ENCODE results near the gene CCDC91. TPM values are rescaled to one million over a fixed set of nuclear protein-coding genes. Genes with fewer than 3 reads are reported as not detected.
A peak's percentile ranks its signal among the peaks of the same experiment; 100 is the strongest.
"Not testable (repeated sequence)": the region's sequence is repeated elsewhere in the genome, so short reads cannot be mapped to it uniquely, and the experiment has no call there.

CCDC91 gene
- total and polyA plus RNA-seq, 4 experiments from 2014 or later: 56.9 to 88.4 (median 70.8) TPM

- POLR2A ChIA-PET (ENCODE audit: partially characterized antibody); H3K36me3 ChIP-seq (ENCODE audit: insufficient read depth, low read length); H3K27me3 Mint-ChIP-seq; CTCF ChIA-PET (ENCODE audit: partially characterized antibody); H3K9me3 ChIP-seq (ENCODE audit: control insufficient read depth in 1 of 2, low read length in 2 of 2); H3K27ac ChIP-seq (ENCODE audit: low read depth, low read length); H3K4me3 ChIP-seq (ENCODE audit: low read length in 2 of 2); H3K9me3 Mint-ChIP-seq; H3K27me3 ChIP-seq (ENCODE audit: insufficient read depth, low read length); DNase-seq: not testable (repeated sequence)
- Mint-ChIP-seq H3K4me1 (peaks cover 38 to 65% (median 50%) of the 10 kb centered on the region in 4 donors), H3K4me3 (peak overlapping the region in 1 of 8 donors; percentile 7), H3K27ac (peak overlapping the region in 3 of 7 donors; percentile 3 to 31 (median 8)), H3K36me3 (peaks cover 22 to 35% of the 10 kb centered on the region in 2 donors)
- intact Hi-C loops (cut with micrococcal nuclease): loop anchor here (5.0 to 10.0 kb wide), 2 partner anchors 58 to 1260 kb away; partner anchors contain the start of genes FGFR1OP2 and INTS13
- H3K4me1 ChIP-seq (ENCODE audit: insufficient read depth, low read length): peaks cover 26% of the 10 kb centered on the region
Observed at GRCh38 chr12:28194621-28195020, 4.4 kb downstream of the CCDC91 start.

- H3K36me3 Mint-ChIP-seq: peaks cover 15 to 17% of the 10 kb centered on the region in 2 donors
- H3K27ac ChIP-seq (ENCODE audit: low read depth, low read length); H3K4me3 ChIP-seq (ENCODE audit: low read length in 2 of 2); H3K9me3 Mint-ChIP-seq; H3K4me3 Mint-ChIP-seq; H3K4me1 ChIP-seq (ENCODE audit: insufficient read depth, low read length); CTCF ChIA-PET (ENCODE audit: partially characterized antibody); POLR2A ChIA-PET (ENCODE audit: partially characterized antibody); H3K27ac Mint-ChIP-seq; H3K9me3 ChIP-seq (ENCODE audit: control insufficient read depth in 1 of 2, low read length in 2 of 2); H3K27me3 ChIP-seq (ENCODE audit: insufficient read depth, low read length); H3K27me3 Mint-ChIP-seq; DNase-seq; intact Hi-C loops (cut with micrococcal nuclease); H3K36me3 ChIP-seq (ENCODE audit: insufficient read depth, low read length): not testable (repeated sequence)
- peaks cover 19 to 42% (median 22%) of the 10 kb centered on the region in 4 donors for H3K4me1 Mint-ChIP-seq
Observed at GRCh38 chr12:28201136-28201535, 10.9 kb downstream of the CCDC91 start.

- no peak overlapping the region for H3K27ac ChIP-seq (ENCODE audit: low read depth, low read length)
- H3K9me3 ChIP-seq (ENCODE audit: control insufficient read depth in 1 of 2, low read length in 2 of 2): no peaks in the 10 kb centered on the region
- DNase-seq: no peak
- H3K27me3 ChIP-seq (ENCODE audit: insufficient read depth, low read length): no peaks in the 10 kb centered on the region
- no peaks in the 10 kb centered on the region for H3K4me1 ChIP-seq (ENCODE audit: insufficient read depth, low read length)
- H3K9me3 Mint-ChIP-seq: peaks cover 0 to 5% (median under 1%) of the 10 kb centered on the region in 8 donors
- no peak overlapping the region for H3K4me3 ChIP-seq (ENCODE audit: low read length in 2 of 2)
- H3K4me3 Mint-ChIP-seq: no peak overlapping the region
- ChIA-PET POLR2A (ENCODE audit: partially characterized antibody) (no interaction called here), CTCF (ENCODE audit: partially characterized antibody) (no interaction called here)
- H3K4me1 Mint-ChIP-seq: peaks cover 19 to 36% (median 21%) of the 10 kb centered on the region in 4 donors
- H3K27me3 Mint-ChIP-seq: no peaks in the 10 kb centered on the region
- H3K36me3 Mint-ChIP-seq: peaks cover 17 to 21% of the 10 kb centered on the region in 2 donors
- intact Hi-C loops (cut with micrococcal nuclease): no loop called here
- no peak overlapping the region for H3K27ac Mint-ChIP-seq
- no peaks in the 10 kb centered on the region for H3K36me3 ChIP-seq (ENCODE audit: insufficient read depth, low read length)
Observed at GRCh38 chr12:28202374-28203130, 12.3 kb downstream of the CCDC91 start.

GRCh38 chr12:28209782-28210181 is 19.5 kb downstream of the CCDC91 start:
- Mint-ChIP-seq H3K4me3 (no peak overlapping the region), H3K9me3 (peaks cover 0 to 6% (median 3%) of the 10 kb centered on the region in 8 donors), H3K27me3 (no peaks in the 10 kb centered on the region), H3K36me3 (peaks cover 42 to 44% of the 10 kb centered on the region in 2 donors), H3K4me1 (peaks cover 20 to 35% (median 24%) of the 10 kb centered on the region in 4 donors), H3K27ac (no peak overlapping the region)
- H3K36me3 ChIP-seq (ENCODE audit: insufficient read depth, low read length): no peaks in the 10 kb centered on the region
- CTCF ChIA-PET (ENCODE audit: partially characterized antibody): no interaction called here
- H3K27ac ChIP-seq (ENCODE audit: low read depth, low read length): no peak overlapping the region
- no peak for DNase-seq
- no peak overlapping the region for H3K4me3 ChIP-seq (ENCODE audit: low read length in 2 of 2)
- POLR2A ChIA-PET (ENCODE audit: partially characterized antibody): interaction anchor here (1.7 kb wide), 1 partner anchor 20 kb away, joined by 5 read pairs; the partner anchor contains the start of gene CCDC91
- H3K4me1 ChIP-seq (ENCODE audit: insufficient read depth, low read length): no peaks in the 10 kb centered on the region
- intact Hi-C loops (cut with micrococcal nuclease): no loop called here
- no peaks in the 10 kb centered on the region for H3K27me3 ChIP-seq (ENCODE audit: insufficient read depth, low read length)
- no peaks in the 10 kb centered on the region for H3K9me3 ChIP-seq (ENCODE audit: control insufficient read depth in 1 of 2, low read length in 2 of 2)

- H3K36me3 Mint-ChIP-seq: peaks cover 35 to 44% of the 10 kb centered on the region in 2 donors
- Histone ChIP-seq H3K9me3 (ENCODE audit: control insufficient read depth in 1 of 2, low read length in 2 of 2) (no peaks in the 10 kb centered on the region), H3K4me1 (ENCODE audit: insufficient read depth, low read length) (peaks cover 6% of the 10 kb centered on the region), H3K4me3 (ENCODE audit: low read length in 2 of 2) (no peak overlapping the region), H3K36me3 (ENCODE audit: insufficient read depth, low read length) (no peaks in the 10 kb centered on the region), H3K27ac (ENCODE audit: low read depth, low read length) (no peak overlapping the region), H3K27me3 (ENCODE audit: insufficient read depth, low read length) (no peaks in the 10 kb centered on the region)
- no peak overlapping the region for H3K4me3 Mint-ChIP-seq
- ChIA-PET POLR2A (ENCODE audit: partially characterized antibody) (no interaction called here), CTCF (ENCODE audit: partially characterized antibody) (no interaction called here)
- H3K4me1 Mint-ChIP-seq: peaks cover 19 to 35% (median 28%) of the 10 kb centered on the region in 4 donors
- DNase-seq: no peak
- no peaks in the 10 kb centered on the region for H3K27me3 Mint-ChIP-seq
- intact Hi-C loops (cut with micrococcal nuclease): no loop called here
- H3K9me3 Mint-ChIP-seq: peaks cover 0 to 6% (median 3%) of the 10 kb centered on the region in 8 donors
- H3K27ac Mint-ChIP-seq: no peak overlapping the region
Observed at GRCh38 chr12:28212182-28212581, 21.9 kb downstream of the CCDC91 start.

GRCh38 chr12:28215021-28215420 is 24.8 kb downstream of the CCDC91 start:
- POLR2A ChIA-PET (ENCODE audit: partially characterized antibody): interaction anchor here (1.5 kb wide), 1 partner anchor 24 kb away, joined by 4 read pairs; no protein-coding TSS in a partner anchor
- CTCF ChIA-PET (ENCODE audit: partially characterized antibody): no interaction called here
- DNase-seq: no peak
- no peaks in the 10 kb centered on the region for H3K27me3 ChIP-seq (ENCODE audit: insufficient read depth, low read length)
- no peak overlapping the region for H3K4me3 ChIP-seq (ENCODE audit: low read length in 2 of 2)
- H3K27me3 Mint-ChIP-seq: no peaks in the 10 kb centered on the region
- H3K9me3 Mint-ChIP-seq: peaks cover 0 to 5% (median 2%) of the 10 kb centered on the region in 8 donors
- no peaks in the 10 kb centered on the region for H3K36me3 ChIP-seq (ENCODE audit: insufficient read depth, low read length)
- no peak overlapping the region for H3K27ac ChIP-seq (ENCODE audit: low read depth, low read length)
- H3K4me1 ChIP-seq (ENCODE audit: insufficient read depth, low read length): peaks cover 16% of the 10 kb centered on the region
- H3K4me1 Mint-ChIP-seq: peaks cover 25 to 46% (median 36%) of the 10 kb centered on the region in 4 donors
- intact Hi-C loops (cut with micrococcal nuclease): no loop called here
- no peak overlapping the region for H3K4me3 Mint-ChIP-seq
- H3K27ac Mint-ChIP-seq: no peak overlapping the region
- peaks cover 0 to 5% of the 10 kb centered on the region in 2 donors for H3K9me3 ChIP-seq (ENCODE audit: control insufficient read depth in 1 of 2, low read length in 2 of 2)
- peaks cover 28 to 36% of the 10 kb centered on the region in 2 donors for H3K36me3 Mint-ChIP-seq

- Mint-ChIP-seq H3K9me3 (peaks cover 0 to 5% (median 2%) of the 10 kb centered on the region in 8 donors), H3K4me1 (peaks cover 28 to 46% (median 37%) of the 10 kb centered on the region in 4 donors), H3K4me3 (no peak overlapping the region), H3K27ac (no peak overlapping the region), H3K27me3 (no peaks in the 10 kb centered on the region), H3K36me3 (peaks cover 22 to 29% of the 10 kb centered on the region in 2 donors)
- intact Hi-C loops (cut with micrococcal nuclease): no loop called here
- DNase-seq: no peak
- Histone ChIP-seq H3K4me1 (ENCODE audit: insufficient read depth, low read length) (peaks cover 17% of the 10 kb centered on the region), H3K27me3 (ENCODE audit: insufficient read depth, low read length) (no peaks in the 10 kb centered on the region), H3K36me3 (ENCODE audit: insufficient read depth, low read length) (no peaks in the 10 kb centered on the region), H3K9me3 (ENCODE audit: control insufficient read depth in 1 of 2, low read length in 2 of 2) (peaks cover 0 to 5% of the 10 kb centered on the region in 2 donors), H3K4me3 (ENCODE audit: low read length in 2 of 2) (no peak overlapping the region), H3K27ac (ENCODE audit: low read depth, low read length) (no peak overlapping the region)
- POLR2A ChIA-PET (ENCODE audit: partially characterized antibody): interaction anchor here (1.5 kb wide), 1 partner anchor 25 kb away, joined by 4 read pairs; no protein-coding TSS in a partner anchor
- CTCF ChIA-PET (ENCODE audit: partially characterized antibody): no interaction called here
Observed at GRCh38 chr12:28216016-28216415, 25.8 kb downstream of the CCDC91 start.
